PC-9 (cell line): ENCODE results near the gene GARNL3.

Source experiments
- CTCF ChIP-seq: fragments of 200-600 bp; sonication (generic); conservative IDR thresholded peaks from 2 replicates; pipeline ENCODE4 v1.6.1; 2017; ENCODE audit warnings: mixed run types, antibody characterized with exemption, mild to moderate bottlenecking, moderate library complexity
- EZH2 ChIP-seq: fragments of 200-600 bp; sonication (generic); IDR thresholded peaks from 2 replicates; pipeline ENCODE4 v1.8.0; 2017; ENCODE audit warnings: antibody characterized with exemption, low read depth

GRCh38 chr9:127281891-127282290 lies 17.3 kb downstream of the GARNL3 start:
- no peak for TF ChIP-seq EZH2
- no peak for TF ChIP-seq CTCF
